Upper lobe of left lung (tissue), 6 donors: ENCODE results near the gene SPPL2A. TPM values are rescaled to one million over a fixed set of nuclear protein-coding genes. Genes with fewer than 3 reads are reported as not detected.

Experiments
- ATAC-seq, 2 donors: fragments of 200-7000 bp; cut with Tn5 transposase; one replicate each; pipeline ENCODE4 v1.9.1; 2022; ENCODE audit warnings: mild to moderate bottlenecking in 2 of 2, moderate library complexity in 2 of 2; ENCODE audit not compliant: low FRiP score in 2 of 2
- DNase-seq, 2 donors: peaks; one replicate each; pipeline ENCODE4 v3.0.0-alpha.2; 2019 to 2020
- H3K27ac ChIP-seq, 4 donors: fragments of 200-600 bp; sonication (generic); one replicate each; pipeline ENCODE4 v1.5.1; 2016 to 2019
- H3K27me3 ChIP-seq, 4 donors: fragments of 200-600 bp; sonication (generic); one replicate each; pipeline ENCODE4 v1.5.1; 2017 to 2019
- H3K36me3 ChIP-seq, 4 donors: fragments of 200-600 bp; sonication (generic); one replicate each; pipeline ENCODE4 v1.5.1; 2016 to 2019
- H3K4me1 ChIP-seq, 4 donors: fragments of 200-600 bp; sonication (generic); one replicate each; pipeline ENCODE4 v1.5.1; 2018 to 2019
- H3K4me3 ChIP-seq, 4 donors: fragments of 200-600 bp; sonication (generic); one replicate each; pipeline ENCODE4 v1.5.1; 2017 to 2019; ENCODE audit warnings: mild to moderate bottlenecking in 2 of 4, moderate library complexity in 1 of 4
- H3K9me3 ChIP-seq, 4 donors: fragments of 200-600 bp; sonication (generic); one replicate each; pipeline ENCODE4 v1.5.1; 2018 to 2019
- EP300 ChIP-seq, 4 donors: sonication (generic); formaldehyde crosslinking; IDR thresholded peaks; one replicate each; pipeline ENCODE4 v1.5.1; 2017; ENCODE audit warnings: antibody characterized with exemption in 4 of 4, control low read depth in 2 of 4
- POLR2A ChIP-seq, 4 donors: fragments of 450-650 bp; IDR thresholded peaks; one replicate each; pipeline ENCODE4 v1.5.1; 2016 to 2017; ENCODE audit warnings: antibody characterized with exemption in 4 of 4, mild to moderate bottlenecking in 2 of 4
- POLR2AphosphoS5 ChIP-seq, 2 donors: sonication (generic); formaldehyde crosslinking; IDR thresholded peaks; one replicate each; pipeline ENCODE4 v1.5.1; 2017; ENCODE audit warnings: antibody characterized with exemption in 2 of 2
- WGBS, 2 donors: methylation state at CpG; one replicate each; pipeline ENCODE4 v1.1.5; 2017 to 2018; 5-methylcytosine and 5-hydroxymethylcytosine counted together
- total RNA-seq, 6 donors: library from RNA; depleted of rRNA in 4 of 6; stranded (reverse); fragments of >200 nt in 4 of 6; gene quantifications; one replicate each; pipeline versions ENCODE4 v1.1.0 to v1.2.1, GENCODE V29; 2016 to 2021
- TF ChIP-seq, protein P1 (sequence below), 6 experiments: fragments of 450-650 bp in 4 of 6; fragments of 200-600 bp in 2 of 6; sonication (generic) in 2 of 6; IDR thresholded peaks; one replicate each; pipeline ENCODE4 v1.5.1; 2016 to 2019; ENCODE audit warnings: antibody characterized with exemption in 6 of 6
- donor health status: DM: no; HTN: no; CAD: no; lungs with moderate emphysema.
- donor health status: DM: no; HTN: yes; CAD: no; lungs with severe emphysema.

SPPL2A gene
- total RNA-seq, 6 donors from 2014 or later: 65.0 to 128 (median 111) TPM

DNA sequence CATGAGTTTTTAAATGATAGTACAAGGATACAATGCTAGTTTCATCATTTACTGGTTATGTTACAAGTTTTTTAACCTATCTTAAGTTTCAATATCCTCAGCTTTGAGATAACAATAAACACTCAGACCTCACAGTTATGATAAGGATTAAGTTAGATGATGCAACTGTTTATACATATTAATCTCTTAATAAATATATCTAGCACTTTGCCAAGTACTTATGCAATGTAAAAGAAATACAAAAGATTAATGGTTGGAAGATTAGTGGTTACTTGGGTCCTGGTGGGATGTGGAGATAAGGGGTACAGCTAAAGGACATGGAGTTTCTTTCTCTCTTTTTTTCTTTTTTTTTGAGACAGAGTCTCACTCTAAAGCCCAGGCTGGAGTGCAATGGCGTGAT lies 12.0 kb downstream of the SPPL2A start:
- Histone ChIP-seq H3K4me1 (peaks cover 9 to 23% (median 13%) of the 10 kb centered on the region in 4 donors), H3K36me3 (peaks cover 0 to 15% (median 1%) of the 10 kb centered on the region in 4 donors), H3K9me3 (no peaks in the 10 kb centered on the region), H3K27me3 (no peaks in the 10 kb centered on the region), H3K4me3 (no peak overlapping the region), H3K27ac (no peak overlapping the region)
- DNase-seq (no peak), ATAC-seq (no peak)
- 88 to 100% methylated on average over 1 of the region's 1 CpG for WGBS, 2 donors
- no peak for TF ChIP-seq POLR2AphosphoS5 (IDR thresholded peaks at IDR 0.05)
- TF ChIP-seq, protein P1, sequence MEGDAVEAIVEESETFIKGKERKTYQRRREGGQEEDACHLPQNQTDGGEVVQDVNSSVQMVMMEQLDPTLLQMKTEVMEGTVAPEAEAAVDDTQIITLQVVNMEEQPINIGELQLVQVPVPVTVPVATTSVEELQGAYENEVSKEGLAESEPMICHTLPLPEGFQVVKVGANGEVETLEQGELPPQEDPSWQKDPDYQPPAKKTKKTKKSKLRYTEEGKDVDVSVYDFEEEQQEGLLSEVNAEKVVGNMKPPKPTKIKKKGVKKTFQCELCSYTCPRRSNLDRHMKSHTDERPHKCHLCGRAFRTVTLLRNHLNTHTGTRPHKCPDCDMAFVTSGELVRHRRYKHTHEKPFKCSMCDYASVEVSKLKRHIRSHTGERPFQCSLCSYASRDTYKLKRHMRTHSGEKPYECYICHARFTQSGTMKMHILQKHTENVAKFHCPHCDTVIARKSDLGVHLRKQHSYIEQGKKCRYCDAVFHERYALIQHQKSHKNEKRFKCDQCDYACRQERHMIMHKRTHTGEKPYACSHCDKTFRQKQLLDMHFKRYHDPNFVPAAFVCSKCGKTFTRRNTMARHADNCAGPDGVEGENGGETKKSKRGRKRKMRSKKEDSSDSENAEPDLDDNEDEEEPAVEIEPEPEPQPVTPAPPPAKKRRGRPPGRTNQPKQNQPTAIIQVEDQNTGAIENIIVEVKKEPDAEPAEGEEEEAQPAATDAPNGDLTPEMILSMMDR (IDR thresholded peaks at IDR 0.05): no peak
- TF ChIP-seq EP300 (IDR thresholded peaks at IDR 0.05): no peak
- no peak for TF ChIP-seq POLR2A (IDR thresholded peaks at IDR 0.05)

DNA sequence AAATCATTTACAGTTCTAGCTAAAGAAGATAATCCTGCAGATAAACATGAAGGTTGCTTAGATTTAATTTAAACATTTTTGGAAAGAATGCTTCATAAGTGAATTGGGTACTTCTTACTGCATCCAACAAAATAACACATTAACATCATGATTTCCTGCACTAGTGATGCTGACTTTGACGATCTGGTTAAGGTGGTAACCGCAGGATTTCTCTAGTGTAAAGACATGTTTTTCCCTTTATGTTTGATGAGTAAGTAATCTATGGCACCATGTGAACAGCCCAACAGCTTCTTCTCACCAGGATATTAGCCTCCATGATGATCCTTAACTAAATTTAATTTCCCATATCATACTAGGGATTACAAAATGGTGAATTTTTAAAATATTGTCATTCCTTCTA lies 14.1 kb downstream of the SPPL2A start:
- H3K9me3 ChIP-seq: no peaks in the 10 kb centered on the region
- H3K27me3 ChIP-seq: no peaks in the 10 kb centered on the region
- TF ChIP-seq, protein P1 (IDR thresholded peaks at IDR 0.05): no peak
- TF ChIP-seq POLR2A (IDR thresholded peaks at IDR 0.05): no peak
- no peak for TF ChIP-seq POLR2AphosphoS5 (IDR thresholded peaks at IDR 0.05)
- TF ChIP-seq EP300 (IDR thresholded peaks at IDR 0.05): no peak
- peaks cover 9 to 23% (median 13%) of the 10 kb centered on the region in 4 donors for H3K4me1 ChIP-seq
- H3K27ac ChIP-seq: no peak overlapping the region
- ATAC-seq (no peak), DNase-seq (no peak)
- WGBS, 2 donors: 78 to 86% methylated on average over 2 of the region's 2 CpGs
- H3K36me3 ChIP-seq: peaks cover 0 to 33% (median 14%) of the 10 kb centered on the region in 4 donors
- no peak overlapping the region for H3K4me3 ChIP-seq

DNA sequence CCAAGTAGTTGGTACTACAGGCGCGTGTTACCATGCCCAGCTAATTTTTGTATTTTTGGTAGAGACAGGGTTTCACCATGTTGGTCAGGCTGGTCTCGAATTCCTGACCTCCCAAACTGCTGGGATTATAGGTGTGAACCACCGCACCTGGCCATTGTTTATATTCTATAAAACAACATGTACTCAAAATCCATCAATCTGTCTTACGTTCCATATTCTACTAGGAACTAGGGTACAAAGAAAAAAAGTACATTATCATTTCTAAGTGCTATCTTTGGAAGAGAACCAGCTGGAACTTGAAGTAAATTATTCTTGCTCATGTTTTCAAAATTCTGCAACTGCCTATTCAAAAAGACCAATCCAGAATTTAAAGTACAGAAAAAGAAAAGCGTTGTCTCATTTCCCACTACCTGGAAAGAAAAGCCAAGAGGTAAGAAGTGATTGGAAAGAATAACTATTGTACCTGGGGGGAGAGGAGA lies 15.2 kb downstream of the SPPL2A start:
- no peak for ATAC-seq
- Histone ChIP-seq H3K9me3 (no peaks in the 10 kb centered on the region), H3K4me3 (no peak overlapping the region), H3K4me1 (peaks cover 9 to 23% (median 13%) of the 10 kb centered on the region in 4 donors), H3K27me3 (no peaks in the 10 kb centered on the region), H3K27ac (no peak overlapping the region), H3K36me3 (peaks cover 0 to 38% (median 21%) of the 10 kb centered on the region in 4 donors)
- TF ChIP-seq, protein P1 (IDR thresholded peaks at IDR 0.05): no peak
- TF ChIP-seq POLR2AphosphoS5 (IDR thresholded peaks at IDR 0.05) (no peak), POLR2A (IDR thresholded peaks at IDR 0.05) (no peak), EP300 (IDR thresholded peaks at IDR 0.05) (no peak)
- no peak for DNase-seq
- WGBS, 2 donors: 85 to 90% methylated on average over 6 of the region's 6 CpGs

DNA sequence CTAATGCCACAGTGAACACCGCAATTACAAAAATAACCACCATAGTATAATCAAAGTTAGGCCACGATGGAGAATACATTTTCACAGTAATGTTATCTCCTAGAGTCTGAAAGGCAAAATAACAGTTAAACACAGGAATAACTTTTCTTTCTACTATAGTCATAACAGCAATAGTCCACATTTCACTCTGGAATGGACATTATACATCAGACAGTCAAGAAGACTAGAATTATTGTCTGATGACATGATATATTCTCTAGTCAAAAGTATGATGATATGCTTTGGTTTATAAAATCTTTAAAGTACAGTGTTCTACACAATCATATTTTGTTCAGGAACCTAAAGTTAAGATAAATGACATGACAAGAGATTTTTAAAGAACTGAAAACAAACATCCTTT lies 18.0 kb downstream of the SPPL2A start:
- TF ChIP-seq POLR2A (IDR thresholded peaks at IDR 0.05): no peak
- TF ChIP-seq, protein P1 (IDR thresholded peaks at IDR 0.05): no peak
- no peak for TF ChIP-seq EP300 (IDR thresholded peaks at IDR 0.05)
- TF ChIP-seq POLR2AphosphoS5 (IDR thresholded peaks at IDR 0.05): no peak
- Histone ChIP-seq H3K27me3 (no peaks in the 10 kb centered on the region), H3K4me1 (peaks cover 4 to 15% (median 8%) of the 10 kb centered on the region in 4 donors), H3K9me3 (no peaks in the 10 kb centered on the region), H3K27ac (no peak overlapping the region), H3K4me3 (no peak overlapping the region), H3K36me3 (peaks cover 0 to 62% (median 31%) of the 10 kb centered on the region in 4 donors)
- 82 to 87% methylated on average over 2 of the region's 2 CpGs for WGBS, 2 donors
- no peak for ATAC-seq
- DNase-seq: no peak

DNA sequence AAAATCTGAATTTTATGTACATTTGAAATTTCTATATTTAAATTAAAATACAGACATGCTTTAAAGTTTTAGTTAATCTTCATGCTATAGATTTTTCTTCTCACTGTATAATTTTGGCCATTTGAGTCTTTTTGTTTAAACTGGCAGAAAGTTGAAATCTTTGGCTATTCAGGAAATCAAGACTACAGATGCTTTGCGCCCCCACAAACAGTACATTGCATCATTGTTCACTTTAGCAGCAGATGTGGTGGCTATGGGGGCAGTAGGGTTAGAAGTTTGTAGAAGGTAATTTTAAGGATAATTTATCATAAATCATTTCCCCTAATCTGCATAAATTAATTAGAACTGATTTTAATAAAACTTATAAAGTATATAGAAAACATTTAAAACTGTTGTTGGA lies 20.9 kb downstream of the SPPL2A start:
- Histone ChIP-seq H3K4me3 (no peak overlapping the region), H3K9me3 (no peaks in the 10 kb centered on the region), H3K27ac (no peak overlapping the region), H3K4me1 (peaks cover 0 to 4% (median 0%) of the 10 kb centered on the region in 4 donors), H3K36me3 (peaks cover 0 to 91% (median 36%) of the 10 kb centered on the region in 4 donors), H3K27me3 (no peaks in the 10 kb centered on the region)
- no peak for DNase-seq
- ATAC-seq: no peak
- 81 to 84% methylated on average over 1 of the region's 1 CpG for WGBS, 2 donors
- no peak for TF ChIP-seq EP300 (IDR thresholded peaks at IDR 0.05)
- TF ChIP-seq POLR2AphosphoS5 (IDR thresholded peaks at IDR 0.05): no peak
